ENCODE measurements around the gene PNPLA1. TPM values are rescaled to one million over a fixed set of nuclear protein-coding genes. Genes with fewer than 3 reads are reported as not detected.

Gene PNPLA1
- total RNA-seq, 2 donors from 2014 or later = not detected

- H3K27me3 ChIP-seq = no peaks in the 10 kb centered on the region
- 96 to 97% methylated on average over 5 to 11 of the region's 11 CpGs for WGBS, 2 donors
- no peak for ATAC-seq
- no peak overlapping the region for H3K27ac ChIP-seq
- peaks cover 0 to 24% of the 10 kb centered on the region in 2 donors for H3K36me3 ChIP-seq (replicated peaks in 1 of 2; ENCODE audit: insufficient read depth in 1 of 2, low read depth in 2 of 2)
- H3K4me3 ChIP-seq = no peak overlapping the region
- no peaks in the 10 kb centered on the region for H3K4me1 ChIP-seq
- H3K9me3 ChIP-seq = no peaks in the 10 kb centered on the region
- intact Hi-C loops (cut with DNase I) = no loop called here
- no peak for TF ChIP-seq POLR2A (IDR thresholded peaks at IDR 0.05)
- no peak for TF ChIP-seq CTCF (IDR thresholded peaks at IDR 0.05)
- DNase-seq = no peak
These were observed 39.5 kb upstream of the PNPLA1 start for GRCh38 chr6:36230371-36230770.

GRCh38 chr6:36232172-36232571 lies 37.7 kb upstream of the PNPLA1 start:
- intact Hi-C loops (cut with DNase I) = no loop called here
- WGBS, 2 donors = 86 to 88% methylated on average over 4 of the region's 4 CpGs
- TF ChIP-seq CTCF (IDR thresholded peaks at IDR 0.05) (no peak), POLR2A (IDR thresholded peaks at IDR 0.05) (no peak)
- Histone ChIP-seq H3K27me3 (no peaks in the 10 kb centered on the region), H3K36me3 (replicated peaks in 1 of 2; ENCODE audit: insufficient read depth in 1 of 2, low read depth in 2 of 2) (peaks cover 0 to 22% of the 10 kb centered on the region in 2 donors), H3K9me3 (no peaks in the 10 kb centered on the region), H3K4me3 (no peak overlapping the region), H3K27ac (no peak overlapping the region), H3K4me1 (no peaks in the 10 kb centered on the region)
- ATAC-seq = no peak
- DNase-seq = no peak

GRCh38 chr6:36235309-36235708 lies 34.6 kb upstream of the PNPLA1 start:
- H3K4me3 ChIP-seq = no peak overlapping the region
- DNase-seq (no peak), ATAC-seq (no peak)

GRCh38 chr6:36235862-36236261 lies 34.0 kb upstream of the PNPLA1 start:
- H3K36me3 ChIP-seq (replicated peaks in 1 of 2; ENCODE audit: insufficient read depth in 1 of 2, low read depth in 2 of 2) = peaks cover 0 to 10% of the 10 kb centered on the region in 2 donors
- H3K9me3 ChIP-seq = no peaks in the 10 kb centered on the region
- no peak for DNase-seq
- ATAC-seq = no peak
- no peaks in the 10 kb centered on the region for H3K4me1 ChIP-seq
- intact Hi-C loops (cut with DNase I) = no loop called here
- WGBS, 2 donors = 92 to 95% methylated on average over 14 to 17 of the region's 17 CpGs
- H3K4me3 ChIP-seq = no peak overlapping the region
- no peak overlapping the region for H3K27ac ChIP-seq
- no peak for TF ChIP-seq CTCF (IDR thresholded peaks at IDR 0.05)
- TF ChIP-seq POLR2A (IDR thresholded peaks at IDR 0.05) = no peak
- no peaks in the 10 kb centered on the region for H3K27me3 ChIP-seq

More at GRCh38 chr6:36235309-36235708, 34.6 kb upstream of the PNPLA1 start:
- H3K9me3 ChIP-seq = no peaks in the 10 kb centered on the region
- no peaks in the 10 kb centered on the region for H3K27me3 ChIP-seq
- no peaks in the 10 kb centered on the region for H3K4me1 ChIP-seq
- peaks cover 0 to 15% of the 10 kb centered on the region in 2 donors for H3K36me3 ChIP-seq (replicated peaks in 1 of 2; ENCODE audit: insufficient read depth in 1 of 2, low read depth in 2 of 2)
- 44 to 63% methylated on average over 3 of the region's 3 CpGs for WGBS, 2 donors
- H3K27ac ChIP-seq = no peak overlapping the region
- no peak for TF ChIP-seq POLR2A (IDR thresholded peaks at IDR 0.05)
- no peak for TF ChIP-seq CTCF (IDR thresholded peaks at IDR 0.05)
- intact Hi-C loops (cut with DNase I) = no loop called here

GRCh38 chr6:36239774-36240173 lies 30.1 kb upstream of the PNPLA1 start:
- no peak for TF ChIP-seq POLR2A (IDR thresholded peaks at IDR 0.05)
- Histone ChIP-seq H3K36me3 (replicated peaks in 1 of 2; ENCODE audit: insufficient read depth in 1 of 2, low read depth in 2 of 2) (no peaks in the 10 kb centered on the region), H3K27ac (no peak overlapping the region), H3K27me3 (no peaks in the 10 kb centered on the region), H3K4me1 (no peaks in the 10 kb centered on the region), H3K4me3 (no peak overlapping the region), H3K9me3 (no peaks in the 10 kb centered on the region)
- 31 to 39% methylated on average over 5 of the region's 5 CpGs for WGBS, 2 donors
- intact Hi-C loops (cut with DNase I) = no loop called here
- ATAC-seq (no peak), DNase-seq (no peak)

All from body of pancreas (tissue), 4 donors.